Measurements from ENCODE around the gene PRDM16.

PRDM16 gene

DNA sequence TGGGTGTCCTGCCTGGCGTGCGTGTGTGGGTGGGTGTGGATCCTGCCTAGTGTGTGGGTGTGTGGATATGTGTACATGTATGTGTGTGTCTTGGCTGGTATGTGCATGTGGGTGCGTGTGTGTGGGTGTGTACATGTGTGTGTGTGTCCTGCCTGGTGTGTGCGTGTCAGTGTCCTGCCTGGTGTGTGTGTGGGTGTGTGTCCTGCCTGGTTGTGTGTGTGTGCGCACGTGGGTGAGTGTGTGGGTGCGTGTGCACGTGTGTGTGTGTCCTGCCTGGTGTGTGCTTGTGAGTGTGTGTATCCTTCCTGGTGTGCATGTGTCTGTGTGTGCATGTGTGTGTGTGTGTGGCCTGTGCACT lies 60.1 kb downstream of the PRDM16 start:
- Histone ChIP-seq H3K4me3 (ENCODE audit: low read depth, low read length) (no peak overlapping the region), H3K27ac (no peak overlapping the region), H3K9me3 (ENCODE audit: severe bottlenecking) (no peaks in the 10 kb centered on the region), H3K27me3 (ENCODE audit: insufficient read depth, low read depth, severe bottlenecking) (no peaks in the 10 kb centered on the region), H3K36me3 (no peaks in the 10 kb centered on the region)
- TF ChIP-seq, protein P1, sequence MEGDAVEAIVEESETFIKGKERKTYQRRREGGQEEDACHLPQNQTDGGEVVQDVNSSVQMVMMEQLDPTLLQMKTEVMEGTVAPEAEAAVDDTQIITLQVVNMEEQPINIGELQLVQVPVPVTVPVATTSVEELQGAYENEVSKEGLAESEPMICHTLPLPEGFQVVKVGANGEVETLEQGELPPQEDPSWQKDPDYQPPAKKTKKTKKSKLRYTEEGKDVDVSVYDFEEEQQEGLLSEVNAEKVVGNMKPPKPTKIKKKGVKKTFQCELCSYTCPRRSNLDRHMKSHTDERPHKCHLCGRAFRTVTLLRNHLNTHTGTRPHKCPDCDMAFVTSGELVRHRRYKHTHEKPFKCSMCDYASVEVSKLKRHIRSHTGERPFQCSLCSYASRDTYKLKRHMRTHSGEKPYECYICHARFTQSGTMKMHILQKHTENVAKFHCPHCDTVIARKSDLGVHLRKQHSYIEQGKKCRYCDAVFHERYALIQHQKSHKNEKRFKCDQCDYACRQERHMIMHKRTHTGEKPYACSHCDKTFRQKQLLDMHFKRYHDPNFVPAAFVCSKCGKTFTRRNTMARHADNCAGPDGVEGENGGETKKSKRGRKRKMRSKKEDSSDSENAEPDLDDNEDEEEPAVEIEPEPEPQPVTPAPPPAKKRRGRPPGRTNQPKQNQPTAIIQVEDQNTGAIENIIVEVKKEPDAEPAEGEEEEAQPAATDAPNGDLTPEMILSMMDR (IDR thresholded peaks at IDR 0.05; ENCODE audit: low read depth, low read length), result no peak
- DNase-seq, result no peak

DNA sequence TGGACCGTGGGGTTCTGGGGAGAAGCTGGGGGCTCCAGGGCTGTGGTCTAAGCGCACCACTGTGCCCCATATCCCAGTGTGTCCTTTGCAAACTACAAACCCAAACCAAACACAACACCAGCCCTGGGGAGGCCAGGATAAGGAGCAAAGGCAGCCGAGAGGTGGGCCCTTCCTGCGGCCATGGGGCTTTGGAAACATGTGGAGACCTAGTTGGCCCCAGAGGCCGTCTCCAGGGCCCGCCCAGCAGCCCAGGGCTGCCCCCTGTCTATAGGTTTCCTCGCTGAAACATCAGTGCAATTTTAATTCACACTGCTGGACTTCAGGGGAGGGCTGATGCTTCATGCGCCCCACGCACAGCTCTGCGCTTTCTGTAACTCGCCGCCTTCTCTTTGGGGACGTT lies 61.3 kb downstream of the PRDM16 start:
- no peaks in the 10 kb centered on the region for H3K9me3 ChIP-seq (ENCODE audit: severe bottlenecking)
- H3K36me3 ChIP-seq, result no peaks in the 10 kb centered on the region
- no peak overlapping the region for H3K27ac ChIP-seq
- H3K4me3 ChIP-seq (ENCODE audit: low read depth, low read length), result no peak overlapping the region
- no peak for DNase-seq
- H3K27me3 ChIP-seq (ENCODE audit: insufficient read depth, low read depth, severe bottlenecking), result no peaks in the 10 kb centered on the region
- TF ChIP-seq, protein P1 (IDR thresholded peaks at IDR 0.05; ENCODE audit: low read depth, low read length), result no peak

DNA sequence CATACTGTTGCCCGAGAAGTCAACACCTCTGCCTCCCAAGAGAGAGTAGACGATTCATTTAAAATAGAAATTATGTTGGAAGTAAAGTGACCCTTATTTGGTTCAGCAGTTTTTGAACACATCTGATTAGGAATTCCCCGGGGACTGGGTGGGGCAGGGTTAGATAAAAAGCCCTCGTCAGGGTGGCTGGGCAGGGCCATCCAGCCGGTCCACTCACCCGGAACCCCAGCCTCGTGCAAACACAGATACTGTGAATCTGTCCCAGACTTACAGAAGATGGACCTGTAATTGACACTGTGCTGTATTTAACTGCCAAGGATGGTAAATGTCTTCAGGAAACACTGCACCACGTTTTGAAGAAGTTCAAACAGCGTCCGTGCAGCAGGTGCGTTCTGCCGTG lies 63.7 kb downstream of the PRDM16 start:
- H3K36me3 ChIP-seq, result no peaks in the 10 kb centered on the region
- TF ChIP-seq, protein P1 (IDR thresholded peaks at IDR 0.05; ENCODE audit: low read depth, low read length), result no peak
- no peak overlapping the region for H3K27ac ChIP-seq
- H3K4me3 ChIP-seq (ENCODE audit: low read depth, low read length), result no peak overlapping the region
- no peak for DNase-seq
- no peaks in the 10 kb centered on the region for H3K27me3 ChIP-seq (ENCODE audit: insufficient read depth, low read depth, severe bottlenecking)
- no peaks in the 10 kb centered on the region for H3K9me3 ChIP-seq (ENCODE audit: severe bottlenecking)

DNA sequence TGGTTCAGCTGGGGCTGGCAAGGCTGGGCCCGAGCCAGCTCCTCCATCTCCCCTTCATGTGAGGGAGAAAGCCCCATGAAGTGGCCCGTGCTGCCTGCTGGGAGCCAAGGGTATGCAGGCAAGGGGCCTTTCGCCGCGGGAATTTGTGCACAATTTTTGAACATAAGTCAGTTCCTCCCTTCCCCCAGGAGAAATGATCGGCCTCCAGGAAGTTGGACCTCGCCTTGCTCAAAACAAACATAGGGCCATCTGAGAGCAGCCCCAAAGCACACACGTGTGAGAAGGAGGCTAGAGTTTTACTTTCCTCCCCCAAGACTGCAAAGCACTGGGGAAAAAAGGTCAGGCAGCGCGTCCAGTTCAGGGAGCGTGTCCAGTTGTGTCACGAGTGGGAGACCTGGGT lies 64.7 kb downstream of the PRDM16 start:
- no peaks in the 10 kb centered on the region for H3K36me3 ChIP-seq
- DNase-seq, result no peak
- TF ChIP-seq, protein P1 (IDR thresholded peaks at IDR 0.05; ENCODE audit: low read depth, low read length), result no peak
- no peak overlapping the region for H3K27ac ChIP-seq
- H3K27me3 ChIP-seq (ENCODE audit: insufficient read depth, low read depth, severe bottlenecking), result no peaks in the 10 kb centered on the region
- H3K4me3 ChIP-seq (ENCODE audit: low read depth, low read length), result no peak overlapping the region
- no peaks in the 10 kb centered on the region for H3K9me3 ChIP-seq (ENCODE audit: severe bottlenecking)

DNA sequence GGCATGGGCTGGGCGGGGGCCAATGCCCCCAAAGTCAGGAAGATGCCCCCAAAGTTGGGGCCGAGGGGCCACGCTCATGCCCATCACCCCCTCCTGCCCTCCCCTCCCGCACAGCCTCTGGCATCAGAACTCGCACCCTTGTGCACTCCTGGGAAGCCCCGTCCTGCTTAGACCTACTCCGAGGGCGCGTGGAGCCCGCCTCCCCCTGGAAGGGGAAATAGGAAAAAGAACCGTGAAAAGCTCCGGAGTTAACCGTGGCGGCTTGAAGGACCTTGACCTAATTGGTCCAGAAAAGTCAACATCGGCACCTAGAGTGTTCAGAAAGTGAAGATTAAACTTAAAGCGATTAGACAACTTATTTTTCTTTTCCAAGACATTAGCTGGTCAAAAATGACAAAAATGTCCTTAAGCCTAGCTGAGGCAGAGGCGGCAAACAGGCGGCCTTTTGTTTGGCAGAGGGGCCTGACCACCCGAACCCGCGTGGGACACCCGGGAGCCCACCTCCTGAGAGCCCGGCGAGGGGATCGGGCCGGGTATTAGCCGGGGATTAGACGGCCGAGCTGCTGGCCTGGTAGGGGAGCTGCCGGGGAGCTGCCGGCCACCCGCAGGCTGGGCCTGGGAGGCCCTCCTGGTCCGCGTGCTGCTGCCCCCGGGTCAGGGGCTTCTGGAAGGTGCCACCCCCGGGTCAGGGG lies 65.5 kb downstream of the PRDM16 start:
- Histone ChIP-seq H3K27me3 (ENCODE audit: insufficient read depth, low read depth, severe bottlenecking) (no peaks in the 10 kb centered on the region), H3K9me3 (ENCODE audit: severe bottlenecking) (no peaks in the 10 kb centered on the region), H3K27ac (peak overlapping the region; percentile 67), H3K36me3 (no peaks in the 10 kb centered on the region), H3K4me3 (ENCODE audit: low read depth, low read length) (peak overlapping the region; percentile 16)
- peak; percentile 78 for DNase-seq
- TF ChIP-seq, protein P1 (IDR thresholded peaks at IDR 0.05; ENCODE audit: low read depth, low read length), result no peak

Measured in WERI-Rb-1 (cell line).